Measurements from ENCODE around the gene ECI2.

Gene ECI2

GRCh38 chr6:4134841-4135664, at the start of gene ECI2:
Gene ECI2 (minus strand): TSS chr6:4135575. CDS start chr6:4135560, 15 bp downstream.
- in situ Hi-C loops (cut with MboI; ENCODE audit: low sequenced_read_pairs): no loop called here

GRCh38 chr6:4180652-4181255, 45.4 kb upstream of the ECI2 start:
- in situ Hi-C loops (cut with MboI; ENCODE audit: low sequenced_read_pairs): no loop called here

GRCh38 chr6:4179960-4180651, 44.7 kb upstream of the ECI2 start:
- in situ Hi-C loops (cut with MboI; ENCODE audit: low sequenced_read_pairs): no loop called here

- in situ Hi-C loops (cut with MboI; ENCODE audit: low sequenced_read_pairs): no loop called here
Measured at GRCh38 chr6:4178737-4179333, 43.5 kb upstream of the ECI2 start.

- in situ Hi-C loops (cut with MboI; ENCODE audit: low sequenced_read_pairs): no loop called here
Measured at GRCh38 chr6:4176907-4177306, 41.5 kb upstream of the ECI2 start.

- in situ Hi-C loops (cut with MboI; ENCODE audit: low sequenced_read_pairs): loop anchor here (25.0 kb wide), 1 partner anchor 437 kb away; no protein-coding TSS in a partner anchor
Measured at GRCh38 chr6:4174042-4174441, 38.7 kb upstream of the ECI2 start.

- in situ Hi-C loops (cut with MboI; ENCODE audit: low sequenced_read_pairs): loop anchor here (25.0 kb wide), 1 partner anchor 435 kb away; no protein-coding TSS in a partner anchor
Measured at GRCh38 chr6:4172368-4172767, 37.0 kb upstream of the ECI2 start.

- in situ Hi-C loops (cut with MboI; ENCODE audit: low sequenced_read_pairs): loop anchor here (25.0 kb wide), 1 partner anchor 433 kb away; no protein-coding TSS in a partner anchor
Measured at GRCh38 chr6:4170297-4170696, 34.9 kb upstream of the ECI2 start.

GRCh38 chr6:4169028-4169789, 33.8 kb upstream of the ECI2 start:
- in situ Hi-C loops (cut with MboI; ENCODE audit: low sequenced_read_pairs): loop anchor here (25.0 kb wide), 1 partner anchor 432 kb away; no protein-coding TSS in a partner anchor

GRCh38 chr6:4167833-4168232, 32.5 kb upstream of the ECI2 start:
- in situ Hi-C loops (cut with MboI; ENCODE audit: low sequenced_read_pairs): loop anchor here (25.0 kb wide), 1 partner anchor 431 kb away; no protein-coding TSS in a partner anchor

- in situ Hi-C loops (cut with MboI; ENCODE audit: low sequenced_read_pairs): loop anchor here (25.0 kb wide), 1 partner anchor 430 kb away; no protein-coding TSS in a partner anchor
Measured at GRCh38 chr6:4167123-4167522, 31.7 kb upstream of the ECI2 start.

GRCh38 chr6:4164456-4164855, 29.1 kb upstream of the ECI2 start:
- in situ Hi-C loops (cut with MboI; ENCODE audit: low sequenced_read_pairs): loop anchor here (25.0 kb wide), 1 partner anchor 427 kb away; no protein-coding TSS in a partner anchor

GRCh38 chr6:4164117-4164442, 28.7 kb upstream of the ECI2 start:
- in situ Hi-C loops (cut with MboI; ENCODE audit: low sequenced_read_pairs): loop anchor here (25.0 kb wide), 1 partner anchor 427 kb away; no protein-coding TSS in a partner anchor

GRCh38 chr6:4163408-4164116, 28.2 kb upstream of the ECI2 start:
- in situ Hi-C loops (cut with MboI; ENCODE audit: low sequenced_read_pairs): loop anchor here (25.0 kb wide), 1 partner anchor 426 kb away; no protein-coding TSS in a partner anchor

GRCh38 chr6:4162370-4162769, 27.0 kb upstream of the ECI2 start:
- in situ Hi-C loops (cut with MboI; ENCODE audit: low sequenced_read_pairs): loop anchor here (25.0 kb wide), 1 partner anchor 425 kb away; no protein-coding TSS in a partner anchor

- in situ Hi-C loops (cut with MboI; ENCODE audit: low sequenced_read_pairs): loop anchor here (25.0 kb wide), 1 partner anchor 422 kb away; no protein-coding TSS in a partner anchor
Measured at GRCh38 chr6:4159491-4159890, 24.1 kb upstream of the ECI2 start.

- in situ Hi-C loops (cut with MboI; ENCODE audit: low sequenced_read_pairs): loop anchor here (25.0 kb wide), 1 partner anchor 420 kb away; no protein-coding TSS in a partner anchor
Measured at GRCh38 chr6:4157506-4157905, 22.1 kb upstream of the ECI2 start.

GRCh38 chr6:4155848-4156466, 20.6 kb upstream of the ECI2 start:
- in situ Hi-C loops (cut with MboI; ENCODE audit: low sequenced_read_pairs): loop anchor here (25.0 kb wide), 1 partner anchor 419 kb away; no protein-coding TSS in a partner anchor
